Measurements from ENCODE around the gene IDH3A.
A peak's percentile ranks its signal among the peaks of the same experiment; 100 is the strongest.

Gene IDH3A

GRCh38 chr15:78105476-78106241 lies 43.5 kb upstream of the IDH3A start:
- Histone ChIP-seq H4K20me1 (ENCODE audit: insufficient read depth) (no peaks in the 10 kb centered on the region), H3K4me2 (no peak overlapping the region), H2AFZ (ENCODE audit: low read depth) (no peak overlapping the region), H3K9ac (no peak overlapping the region), H3K4me1 (ENCODE audit: low read depth, poor library complexity, severe bottlenecking) (peaks cover 47% of the 10 kb centered on the region), H3K36me3 (ENCODE audit: insufficient read depth) (no peaks in the 10 kb centered on the region), H3K27me3 (ENCODE audit: insufficient read depth, low read depth) (no peaks in the 10 kb centered on the region), H3K4me3 (IDR thresholded peaks at IDR 0.05; ENCODE audit: insufficient read depth, low read depth, low read length) (no peak overlapping the region), H3K27ac (no peak overlapping the region), H3K79me2 (ENCODE audit: insufficient read depth, low read depth) (no peaks in the 10 kb centered on the region)
- no peak for TF ChIP-seq CTCF (conservative IDR thresholded peaks at IDR 0.05; ENCODE audit: low read depth, low read length)

- Histone ChIP-seq H3K27me3 (ENCODE audit: insufficient read depth, low read depth) (no peaks in the 10 kb centered on the region), H3K79me2 (ENCODE audit: insufficient read depth, low read depth) (no peaks in the 10 kb centered on the region), H3K9ac (no peak overlapping the region), H3K4me3 (IDR thresholded peaks at IDR 0.05; ENCODE audit: insufficient read depth, low read depth, low read length) (no peak overlapping the region), H3K4me2 (no peak overlapping the region), H3K36me3 (ENCODE audit: insufficient read depth) (no peaks in the 10 kb centered on the region), H3K27ac (no peak overlapping the region), H3K4me1 (ENCODE audit: low read depth, poor library complexity, severe bottlenecking) (peaks cover 47% of the 10 kb centered on the region), H2AFZ (ENCODE audit: low read depth) (no peak overlapping the region), H4K20me1 (ENCODE audit: insufficient read depth) (no peaks in the 10 kb centered on the region)
- no peak for TF ChIP-seq CTCF (conservative IDR thresholded peaks at IDR 0.05; ENCODE audit: low read depth, low read length)
Measured at GRCh38 chr15:78107471-78107870, 41.7 kb upstream of the IDH3A start.

- Histone ChIP-seq H3K36me3 (ENCODE audit: insufficient read depth) (no peaks in the 10 kb centered on the region), H3K4me3 (IDR thresholded peaks at IDR 0.05; ENCODE audit: insufficient read depth, low read depth, low read length) (no peak overlapping the region), H3K4me1 (ENCODE audit: low read depth, poor library complexity, severe bottlenecking) (peaks cover 41% of the 10 kb centered on the region), H3K27ac (no peak overlapping the region), H3K9ac (no peak overlapping the region), H2AFZ (ENCODE audit: low read depth) (peak overlapping the region; percentile 44; the same call in 1 of the 2 replicates), H4K20me1 (ENCODE audit: insufficient read depth) (no peaks in the 10 kb centered on the region), H3K79me2 (ENCODE audit: insufficient read depth, low read depth) (no peaks in the 10 kb centered on the region), H3K27me3 (ENCODE audit: insufficient read depth, low read depth) (no peaks in the 10 kb centered on the region), H3K4me2 (no peak overlapping the region)
- TF ChIP-seq CTCF (conservative IDR thresholded peaks at IDR 0.05; ENCODE audit: low read depth, low read length): peak; percentile 90
Measured at GRCh38 chr15:78108300-78109084, 40.7 kb upstream of the IDH3A start.

- H3K36me3 ChIP-seq (ENCODE audit: insufficient read depth): no peaks in the 10 kb centered on the region
- no peak overlapping the region for H2AFZ ChIP-seq (ENCODE audit: low read depth)
- no peak overlapping the region for H3K9ac ChIP-seq
- TF ChIP-seq CTCF (conservative IDR thresholded peaks at IDR 0.05; ENCODE audit: low read depth, low read length): no peak
- H3K79me2 ChIP-seq (ENCODE audit: insufficient read depth, low read depth): no peaks in the 10 kb centered on the region
- H3K27ac ChIP-seq: no peak overlapping the region
- no peak overlapping the region for H3K4me3 ChIP-seq (IDR thresholded peaks at IDR 0.05; ENCODE audit: insufficient read depth, low read depth, low read length)
- H4K20me1 ChIP-seq (ENCODE audit: insufficient read depth): no peaks in the 10 kb centered on the region
- H3K4me2 ChIP-seq: no peak overlapping the region
- H3K27me3 ChIP-seq (ENCODE audit: insufficient read depth, low read depth): no peaks in the 10 kb centered on the region
- peaks cover 34% of the 10 kb centered on the region for H3K4me1 ChIP-seq (ENCODE audit: low read depth, poor library complexity, severe bottlenecking)
Measured at GRCh38 chr15:78109156-78109555, 40.0 kb upstream of the IDH3A start.
